SK-N-SH treated with all-trans-retinoic acid at 6 μM for 48 hours (cell line): ENCODE results near the gene DNAAF1.

Experiments
- ATAC-seq: fragments of 200-7000 bp; cut with Tn5 transposase; 3 replicates; pipeline ENCODE4 v1.9.1; 2020; ENCODE audit warnings: mild to moderate bottlenecking, moderate library complexity
- ARNTL ChIP-seq: fragments of 450-650 bp; formaldehyde crosslinking; IDR thresholded peaks from 2 replicates; pipeline ENCODE4 v1.5.0; 2020; ENCODE audit warnings: low read depth, mild to moderate bottlenecking, moderate library complexity, borderline replicate concordance
- BACH2 ChIP-seq: fragments of 250-450 bp; sonication (Bioruptor Pico); IDR thresholded peaks from 2 replicates; pipeline ENCODE4 v1.9.0; 2021; ENCODE audit warnings: mild to moderate bottlenecking, borderline replicate concordance
- CSDC2 ChIP-seq: fragments of 250-450 bp; sonication (Bioruptor Pico); IDR thresholded peaks from 2 replicates; pipeline ENCODE4 v1.5.0; 2020; ENCODE audit warnings: mild to moderate bottlenecking, moderate library complexity
- ESRRG ChIP-seq: fragments of 250-450 bp; sonication (Bioruptor Pico); IDR thresholded peaks from 2 replicates; pipeline ENCODE4 v1.6.1; 2021; ENCODE audit warnings: mild to moderate bottlenecking
- GLIS3 ChIP-seq: fragments of 250-450 bp; sonication (Bioruptor Pico); IDR thresholded peaks from 2 replicates; pipeline ENCODE4 v1.5.0; 2020; ENCODE audit warnings: mild to moderate bottlenecking, moderate library complexity
- ISL1 ChIP-seq: fragments of 250-450 bp; sonication (Bioruptor Pico); IDR thresholded peaks from 2 replicates; pipeline ENCODE4 v2.1.2; 2022; ENCODE audit warnings: mild to moderate bottlenecking, moderate library complexity
- OSR1 ChIP-seq: fragments of 250-450 bp; sonication (Bioruptor Pico); IDR thresholded peaks from 2 replicates; pipeline ENCODE4 v1.8.0; 2022; ENCODE audit warnings: moderate library complexity, mild to moderate bottlenecking, inconsistent platforms
- PPARA ChIP-seq: fragments of 250-450 bp; sonication (Bioruptor Pico); IDR thresholded peaks from 2 replicates; pipeline ENCODE4 v1.5.0; 2020; ENCODE audit warnings: mild to moderate bottlenecking, borderline replicate concordance
- RARB ChIP-seq: fragments of 250-450 bp; sonication (Bioruptor Pico); IDR thresholded peaks from 2 replicates; pipeline ENCODE4 v1.8.0; 2021; ENCODE audit warnings: mild to moderate bottlenecking, moderate library complexity
- SNAI2 ChIP-seq: fragments of 250-450 bp; sonication (Bioruptor Pico); IDR thresholded peaks from 2 replicates; pipeline ENCODE4 v1.5.0; 2020; ENCODE audit warnings: mild to moderate bottlenecking, moderate library complexity
- TCF4 ChIP-seq: fragments of 250-450 bp; sonication (Bioruptor Pico); IDR thresholded peaks from 2 replicates; pipeline ENCODE4 v1.8.0; 2021; ENCODE audit warnings: mild to moderate bottlenecking, moderate library complexity, borderline replicate concordance
- TOX ChIP-seq: fragments of 250-450 bp; sonication (Bioruptor Pico); IDR thresholded peaks from 2 replicates; pipeline ENCODE4 v1.8.0; 2021; ENCODE audit warnings: mild to moderate bottlenecking, moderate library complexity, borderline replicate concordance
- ZC3H10 ChIP-seq: fragments of 250-450 bp; sonication (Bioruptor Pico); IDR thresholded peaks from 2 replicates; pipeline ENCODE4 v1.5.1; 2021; ENCODE audit warnings: mild to moderate bottlenecking, moderate library complexity
- ZFP3 ChIP-seq: fragments of 250-450 bp; sonication (Bioruptor Pico); IDR thresholded peaks from 2 replicates; pipeline ENCODE4 v1.5.0; 2020; ENCODE audit warnings: mild to moderate bottlenecking, moderate library complexity
- ZFP30 ChIP-seq: fragments of 450-650 bp; formaldehyde crosslinking; IDR thresholded peaks from 2 replicates; pipeline ENCODE4 v1.5.0; 2022; ENCODE audit warnings: mild to moderate bottlenecking, moderate library complexity
- ZNF565 ChIP-seq: fragments of 450-650 bp; formaldehyde crosslinking; conservative IDR thresholded peaks from 2 replicates; pipeline ENCODE4 v1.5.0; 2020; ENCODE audit warnings: low read depth, mild to moderate bottlenecking, moderate library complexity
- ZNF8 ChIP-seq: fragments of 450-650 bp; formaldehyde crosslinking; IDR thresholded peaks from 2 replicates; pipeline ENCODE4 v1.5.0; 2020; ENCODE audit warnings: mild to moderate bottlenecking, moderate library complexity
- TF ChIP-seq, protein P1 (sequence below): fragments of 250-450 bp; sonication (Bioruptor Pico); IDR thresholded peaks from 2 replicates; pipeline ENCODE4 v1.5.0; 2020; ENCODE audit warnings: mild to moderate bottlenecking, moderate library complexity
- TF ChIP-seq, protein P2 (sequence below): fragments of 250-450 bp; sonication (Bioruptor Pico); IDR thresholded peaks from 2 replicates; pipeline ENCODE4 v1.5.1; 2021; ENCODE audit warnings: mild to moderate bottlenecking, moderate library complexity
- TF ChIP-seq, protein P3 (sequence below): fragments of 250-450 bp; sonication (Bioruptor Pico); IDR thresholded peaks from 2 replicates; pipeline ENCODE4 v1.5.1; 2020; ENCODE audit warnings: low read depth, mild to moderate bottlenecking, moderate library complexity
- TF ChIP-seq, protein P4 (sequence below): fragments of 250-450 bp; sonication (Bioruptor Pico); IDR thresholded peaks from 2 replicates; pipeline ENCODE4 v1.8.0; 2021; ENCODE audit warnings: low read depth, mild to moderate bottlenecking, moderate library complexity, borderline replicate concordance

The DNAAF1 gene

DNA sequence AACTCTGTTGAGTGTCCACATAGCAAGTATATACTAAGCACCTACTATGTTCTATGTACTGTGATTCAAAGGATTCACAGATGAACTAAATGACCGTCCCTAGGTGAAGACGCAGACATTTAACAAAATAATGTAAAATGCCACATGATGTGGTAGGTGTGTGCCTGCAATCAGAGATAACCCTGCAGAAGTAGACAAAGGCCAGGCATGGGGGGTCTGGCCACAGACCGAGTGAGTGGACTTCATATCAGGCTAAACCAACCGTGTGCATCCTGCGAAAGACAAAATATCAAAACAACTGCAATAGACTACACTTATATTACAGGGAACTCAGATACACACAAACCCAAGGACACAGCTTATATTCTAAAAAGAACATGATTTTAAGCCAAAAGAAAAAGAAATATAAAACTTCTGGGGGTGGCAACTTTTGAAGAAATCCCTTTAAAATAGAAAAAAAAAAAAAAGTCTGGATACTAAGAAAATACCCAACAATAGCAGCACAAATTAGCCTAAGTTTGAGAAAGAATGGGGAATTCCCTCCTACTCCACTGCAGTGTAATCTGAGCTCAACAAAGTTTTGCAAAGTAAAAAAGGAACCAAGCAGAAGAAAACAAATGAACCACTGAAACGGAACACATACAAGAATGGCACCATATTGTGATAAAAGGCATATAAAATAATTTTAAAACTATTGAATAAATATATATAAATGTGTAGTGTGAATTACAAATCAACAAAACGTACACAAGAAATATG, 12.4 kb upstream of the DNAAF1 start:
- no peak for ATAC-seq
- TF ChIP-seq ARNTL (CRISPR knock-in tag) (no peak), CSDC2 (no peak), ZFP30 (no peak), ISL1 (CRISPR knock-in tag) (no peak), GLIS3 (no peak), TCF4 (CRISPR knock-in tag) (no peak)
- TF ChIP-seq, protein P1, sequence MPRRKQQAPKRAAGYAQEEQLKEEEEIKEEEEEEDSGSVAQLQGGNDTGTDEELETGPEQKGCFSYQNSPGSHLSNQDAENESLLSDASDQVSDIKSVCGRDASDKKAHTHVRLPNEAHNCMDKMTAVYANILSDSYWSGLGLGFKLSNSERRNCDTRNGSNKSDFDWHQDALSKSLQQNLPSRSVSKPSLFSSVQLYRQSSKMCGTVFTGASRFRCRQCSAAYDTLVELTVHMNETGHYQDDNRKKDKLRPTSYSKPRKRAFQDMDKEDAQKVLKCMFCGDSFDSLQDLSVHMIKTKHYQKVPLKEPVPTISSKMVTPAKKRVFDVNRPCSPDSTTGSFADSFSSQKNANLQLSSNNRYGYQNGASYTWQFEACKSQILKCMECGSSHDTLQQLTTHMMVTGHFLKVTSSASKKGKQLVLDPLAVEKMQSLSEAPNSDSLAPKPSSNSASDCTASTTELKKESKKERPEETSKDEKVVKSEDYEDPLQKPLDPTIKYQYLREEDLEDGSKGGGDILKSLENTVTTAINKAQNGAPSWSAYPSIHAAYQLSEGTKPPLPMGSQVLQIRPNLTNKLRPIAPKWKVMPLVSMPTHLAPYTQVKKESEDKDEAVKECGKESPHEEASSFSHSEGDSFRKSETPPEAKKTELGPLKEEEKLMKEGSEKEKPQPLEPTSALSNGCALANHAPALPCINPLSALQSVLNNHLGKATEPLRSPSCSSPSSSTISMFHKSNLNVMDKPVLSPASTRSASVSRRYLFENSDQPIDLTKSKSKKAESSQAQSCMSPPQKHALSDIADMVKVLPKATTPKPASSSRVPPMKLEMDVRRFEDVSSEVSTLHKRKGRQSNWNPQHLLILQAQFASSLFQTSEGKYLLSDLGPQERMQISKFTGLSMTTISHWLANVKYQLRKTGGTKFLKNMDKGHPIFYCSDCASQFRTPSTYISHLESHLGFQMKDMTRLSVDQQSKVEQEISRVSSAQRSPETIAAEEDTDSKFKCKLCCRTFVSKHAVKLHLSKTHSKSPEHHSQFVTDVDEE (CRISPR knock-in tag), result no peak

DNA sequence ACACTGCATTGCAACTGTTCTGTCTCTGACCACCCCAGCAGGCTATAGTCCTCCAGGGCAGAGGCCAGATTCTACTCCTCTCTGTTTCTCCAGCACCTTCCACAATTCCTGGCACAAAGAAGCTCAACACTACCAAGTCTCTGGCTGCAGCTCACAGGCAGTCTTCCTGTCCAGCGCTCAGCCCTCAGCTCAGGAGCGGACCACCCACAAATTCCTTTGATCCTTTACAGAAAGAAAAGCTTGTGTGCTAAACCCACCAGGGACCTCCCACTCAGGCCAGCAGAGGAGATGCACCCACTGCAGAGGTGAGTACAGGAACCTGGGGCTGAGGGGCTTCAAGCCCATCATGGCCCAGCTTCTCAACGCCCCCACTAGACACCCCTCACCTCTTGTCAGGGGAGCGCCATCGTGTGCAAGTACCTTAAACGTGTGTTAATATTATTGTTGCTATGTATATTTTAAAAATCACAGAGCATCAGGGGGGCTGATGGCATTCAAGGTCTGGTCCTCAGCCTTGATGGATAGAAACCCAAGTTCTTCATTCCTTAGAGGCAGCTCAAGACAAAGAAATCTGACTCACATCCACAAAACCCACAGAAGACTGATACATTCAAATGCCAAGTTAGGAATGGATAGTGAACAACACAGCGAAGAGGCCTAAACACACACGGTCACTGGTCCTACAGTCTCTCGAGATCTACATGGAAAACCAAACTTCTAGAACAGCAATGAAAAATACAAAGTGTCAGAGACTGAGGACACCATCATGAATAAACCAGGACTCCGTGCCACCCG, 8.6 kb upstream of the DNAAF1 start:
- ATAC-seq, result no peak
- TF ChIP-seq BACH2 (CRISPR knock-in tag), result no peak
- no peak for TF ChIP-seq ZNF565 (CRISPR knock-in tag)
- TF ChIP-seq ZC3H10 (CRISPR knock-in tag), result no peak
- TF ChIP-seq ESRRG, result no peak
- TF ChIP-seq ZFP3 (CRISPR knock-in tag), result no peak
- TF ChIP-seq TCF4 (CRISPR knock-in tag), result no peak
- no peak for TF ChIP-seq PPARA (CRISPR knock-in tag)
- TF ChIP-seq GLIS3, result no peak
- TF ChIP-seq, protein P2, sequence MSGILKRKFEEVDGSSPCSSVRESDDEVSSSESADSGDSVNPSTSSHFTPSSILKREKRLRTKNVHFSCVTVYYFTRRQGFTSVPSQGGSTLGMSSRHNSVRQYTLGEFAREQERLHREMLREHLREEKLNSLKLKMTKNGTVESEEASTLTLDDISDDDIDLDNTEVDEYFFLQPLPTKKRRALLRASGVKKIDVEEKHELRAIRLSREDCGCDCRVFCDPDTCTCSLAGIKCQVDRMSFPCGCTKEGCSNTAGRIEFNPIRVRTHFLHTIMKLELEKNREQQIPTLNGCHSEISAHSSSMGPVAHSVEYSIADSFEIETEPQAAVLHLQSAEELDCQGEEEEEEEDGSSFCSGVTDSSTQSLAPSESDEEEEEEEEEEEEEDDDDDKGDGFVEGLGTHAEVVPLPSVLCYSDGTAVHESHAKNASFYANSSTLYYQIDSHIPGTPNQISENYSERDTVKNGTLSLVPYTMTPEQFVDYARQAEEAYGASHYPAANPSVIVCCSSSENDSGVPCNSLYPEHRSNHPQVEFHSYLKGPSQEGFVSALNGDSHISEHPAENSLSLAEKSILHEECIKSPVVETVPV (CRISPR knock-in tag), result no peak
- TF ChIP-seq CSDC2, result no peak
- no peak for TF ChIP-seq ZNF8 (CRISPR knock-in tag)
- TF ChIP-seq, protein P1 (CRISPR knock-in tag), result no peak
- TF ChIP-seq OSR1, result no peak
- TF ChIP-seq RARB (CRISPR knock-in tag), result no peak
- TF ChIP-seq ARNTL (CRISPR knock-in tag), result no peak

DNA sequence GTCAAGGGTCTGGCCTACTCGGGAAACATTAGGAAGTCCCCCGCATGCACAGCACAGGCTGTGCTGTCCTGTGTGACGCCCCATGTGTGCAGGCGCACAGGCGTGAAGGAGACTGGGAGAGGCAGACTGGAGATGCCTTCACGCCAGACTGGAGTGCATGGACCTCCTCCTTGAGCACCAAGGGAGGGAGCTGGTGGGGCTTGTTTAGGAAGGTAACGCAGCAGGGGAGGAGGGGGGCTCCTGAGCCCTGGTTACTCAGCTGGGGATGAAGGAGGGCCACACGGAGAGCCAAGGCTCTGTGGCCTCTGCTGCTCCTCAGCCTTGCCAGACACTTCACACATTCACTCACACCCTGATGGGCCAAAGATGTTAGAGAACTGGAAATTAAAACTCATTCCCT, 7.8 kb upstream of the DNAAF1 start:
- no peak for ATAC-seq
- TF ChIP-seq TOX (CRISPR knock-in tag) (no peak), PPARA (CRISPR knock-in tag) (no peak), ZNF8 (CRISPR knock-in tag) (no peak), ESRRG (no peak)
- TF ChIP-seq, all 23 proteins: peak for 0

DNA sequence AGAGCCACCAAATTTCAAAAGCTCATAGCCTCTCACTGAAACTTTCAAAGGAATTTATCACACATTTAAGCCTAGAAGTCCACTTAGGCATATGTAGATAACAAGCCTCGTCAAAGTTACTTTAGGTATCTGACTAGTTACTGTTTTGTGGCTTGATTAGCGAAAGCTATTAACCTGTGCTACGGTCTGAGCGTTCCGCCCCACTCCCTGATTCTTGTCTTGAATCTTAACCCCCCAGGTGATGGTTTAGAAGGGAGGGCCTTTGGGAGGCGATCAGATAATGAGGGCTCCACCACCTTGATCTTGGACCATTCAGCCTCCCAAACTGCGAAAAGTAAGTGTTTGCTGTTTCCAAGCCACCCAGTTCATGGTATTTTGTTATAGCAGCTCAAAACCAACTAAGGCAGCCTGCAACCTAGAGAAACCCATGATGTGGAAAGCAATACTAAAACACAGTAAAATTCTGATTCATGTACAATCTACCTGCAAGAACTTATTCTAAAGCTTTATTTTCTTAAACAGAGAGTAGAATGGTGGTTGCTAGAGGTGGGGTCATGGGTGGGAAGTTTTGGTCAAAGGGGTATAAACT, 7.2 kb upstream of the DNAAF1 start:
- ATAC-seq, result no peak
- TF ChIP-seq, protein P1 (CRISPR knock-in tag), result no peak
- TF ChIP-seq, protein P3, sequence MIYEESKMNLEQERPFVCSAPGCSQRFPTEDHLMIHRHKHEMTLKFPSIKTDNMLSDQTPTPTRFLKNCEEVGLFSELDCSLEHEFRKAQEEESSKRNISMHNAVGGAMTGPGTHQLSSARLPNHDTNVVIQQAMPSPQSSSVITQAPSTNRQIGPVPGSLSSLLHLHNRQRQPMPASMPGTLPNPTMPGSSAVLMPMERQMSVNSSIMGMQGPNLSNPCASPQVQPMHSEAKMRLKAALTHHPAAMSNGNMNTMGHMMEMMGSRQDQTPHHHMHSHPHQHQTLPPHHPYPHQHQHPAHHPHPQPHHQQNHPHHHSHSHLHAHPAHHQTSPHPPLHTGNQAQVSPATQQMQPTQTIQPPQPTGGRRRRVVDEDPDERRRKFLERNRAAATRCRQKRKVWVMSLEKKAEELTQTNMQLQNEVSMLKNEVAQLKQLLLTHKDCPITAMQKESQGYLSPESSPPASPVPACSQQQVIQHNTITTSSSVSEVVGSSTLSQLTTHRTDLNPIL (CRISPR knock-in tag), result no peak
- TF ChIP-seq ZNF565 (CRISPR knock-in tag) (no peak), ZFP30 (no peak), SNAI2 (CRISPR knock-in tag) (no peak), OSR1 (no peak), PPARA (CRISPR knock-in tag) (no peak)
- TF ChIP-seq, protein P4, sequence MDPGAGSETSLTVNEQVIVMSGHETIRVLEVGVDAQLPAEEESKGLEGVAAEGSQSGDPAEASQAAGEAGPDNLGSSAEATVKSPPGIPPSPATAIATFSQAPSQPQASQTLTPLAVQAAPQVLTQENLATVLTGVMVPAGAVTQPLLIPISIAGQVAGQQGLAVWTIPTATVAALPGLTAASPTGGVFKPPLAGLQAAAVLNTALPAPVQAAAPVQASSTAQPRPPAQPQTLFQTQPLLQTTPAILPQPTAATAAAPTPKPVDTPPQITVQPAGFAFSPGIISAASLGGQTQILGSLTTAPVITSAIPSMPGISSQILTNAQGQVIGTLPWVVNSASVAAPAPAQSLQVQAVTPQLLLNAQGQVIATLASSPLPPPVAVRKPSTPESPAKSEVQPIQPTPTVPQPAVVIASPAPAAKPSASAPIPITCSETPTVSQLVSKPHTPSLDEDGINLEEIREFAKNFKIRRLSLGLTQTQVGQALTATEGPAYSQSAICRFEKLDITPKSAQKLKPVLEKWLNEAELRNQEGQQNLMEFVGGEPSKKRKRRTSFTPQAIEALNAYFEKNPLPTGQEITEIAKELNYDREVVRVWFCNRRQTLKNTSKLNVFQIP (CRISPR knock-in tag), result no peak
